Myocyte (in vitro differentiated cells): ENCODE measurements around the gene ARHGAP29. TPM values are rescaled to one million over a fixed set of nuclear protein-coding genes. Genes with fewer than 3 reads are reported as not detected.
A peak's percentile ranks its signal among the peaks of the same experiment; 100 is the strongest.

Source experiments
- DNase-seq: peaks from one replicate; pipeline ENCODE4 v3.0.0-alpha.2; 2012; ENCODE audit warnings: low read depth
- total RNA-seq: library from RNA; depleted of rRNA; stranded (reverse); fragments of >200 nt; gene quantifications from 2 replicates; pipeline ENCODE4 v1.2.3, GENCODE V29; 2014

ARHGAP29 gene
- total RNA-seq, 1 donor from 2014 or later = 5.7 TPM

GRCh38 chr1:94236013-94236491 lies 1.3 kb downstream of the ARHGAP29 start:
- peak; percentile 32 for DNase-seq

- peak; percentile 40 for DNase-seq
Observed at GRCh38 chr1:94235189-94236012, 2.0 kb downstream of the ARHGAP29 start.

- no peak for DNase-seq
Observed at GRCh38 chr1:94234615-94235014, 2.8 kb downstream of the ARHGAP29 start.

GRCh38 chr1:94231746-94232145 lies 5.6 kb downstream of the ARHGAP29 start:
- no peak for DNase-seq

- no peak for DNase-seq
Observed at GRCh38 chr1:94230920-94231319, 6.5 kb downstream of the ARHGAP29 start.

GRCh38 chr1:94228640-94229375 lies 8.6 kb downstream of the ARHGAP29 start:
- DNase-seq = no peak

- no peak for DNase-seq
Observed at GRCh38 chr1:94227624-94228023, 9.8 kb downstream of the ARHGAP29 start.

GRCh38 chr1:94225845-94226244 lies 11.5 kb downstream of the ARHGAP29 start:
- DNase-seq = no peak

- no peak for DNase-seq
Observed at GRCh38 chr1:94218332-94218731, 19.1 kb downstream of the ARHGAP29 start.

- no peak for DNase-seq
Observed at GRCh38 chr1:94215955-94216354, 21.4 kb downstream of the ARHGAP29 start.

GRCh38 chr1:94209982-94210381 lies 27.4 kb downstream of the ARHGAP29 start:
- DNase-seq = no peak

- DNase-seq = peak; percentile 27
Observed at GRCh38 chr1:94209425-94209824, 28.0 kb downstream of the ARHGAP29 start.

GRCh38 chr1:94207695-94208094 lies 29.7 kb downstream of the ARHGAP29 start:
- DNase-seq = no peak

GRCh38 chr1:94205639-94206038 lies 31.7 kb downstream of the ARHGAP29 start:
- DNase-seq = no peak

- DNase-seq = no peak
Observed at GRCh38 chr1:94202241-94202640, 35.1 kb downstream of the ARHGAP29 start.

- no peak for DNase-seq
Observed at GRCh38 chr1:94199398-94199797, 38.0 kb downstream of the ARHGAP29 start.

- no peak for DNase-seq
Observed at GRCh38 chr1:94194079-94194865, 43.1 kb downstream of the ARHGAP29 start.

- DNase-seq = no peak
Observed at GRCh38 chr1:94193128-94193527, 44.3 kb downstream of the ARHGAP29 start.

GRCh38 chr1:94191216-94191615 lies 46.2 kb downstream of the ARHGAP29 start:
- DNase-seq = no peak

GRCh38 chr1:94186946-94187345 lies 50.4 kb downstream of the ARHGAP29 start:
- DNase-seq = no peak

- no peak for DNase-seq
Observed at GRCh38 chr1:94183197-94183815, 54.1 kb downstream of the ARHGAP29 start.
